ENCODE results near the gene FOXP1. TPM values are rescaled to one million over a fixed set of nuclear protein-coding genes. Genes with fewer than 3 reads are reported as not detected.

Gene FOXP1
- total RNA-seq, 1 donor from 2014 or later, result 41.2 TPM

- Histone ChIP-seq H3K4me3 (no peak overlapping the region), H3K36me3 (peaks cover 5% of the 10 kb centered on the region), H3K4me1 (peaks cover 19% of the 10 kb centered on the region), H3K9me3 (replicated peaks) (no peaks in the 10 kb centered on the region), H3K27ac (replicated peaks) (no peak overlapping the region), H3K27me3 (ENCODE audit: low read depth) (no peaks in the 10 kb centered on the region)
- no peak for TF ChIP-seq CTCF (IDR thresholded peaks at IDR 0.05; ENCODE audit: borderline replicate concordance)
- no peak for DNase-seq
- intact Hi-C loops (cut with micrococcal nuclease), result no loop called here
These were observed 18.2 kb downstream of the FOXP1 start for GRCh38 chr3:71565316-71565715.

DNA sequence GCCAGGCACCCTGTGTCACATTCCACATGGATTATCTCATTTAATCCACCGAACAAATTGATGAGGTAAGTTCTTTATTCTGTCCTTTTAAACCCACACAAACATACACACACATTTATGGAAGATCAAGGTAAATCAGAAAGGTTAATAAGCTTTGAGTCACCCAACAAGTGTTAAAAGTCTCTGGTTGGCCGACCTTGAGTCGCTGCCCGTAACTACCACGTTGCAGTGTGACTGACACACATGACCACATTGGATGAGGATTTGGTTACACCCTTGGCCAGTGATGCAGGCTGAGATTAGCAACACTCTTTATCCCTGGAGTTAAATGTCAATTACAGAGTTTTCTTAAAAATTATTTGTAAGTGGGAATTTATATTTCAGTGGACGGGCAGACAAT is 19.2 kb downstream of the FOXP1 start:
- DNase-seq, result no peak
- Histone ChIP-seq H3K4me1 (peaks cover 19% of the 10 kb centered on the region), H3K27ac (replicated peaks) (no peak overlapping the region), H3K27me3 (ENCODE audit: low read depth) (no peaks in the 10 kb centered on the region), H3K9me3 (replicated peaks) (no peaks in the 10 kb centered on the region), H3K36me3 (peaks cover 5% of the 10 kb centered on the region), H3K4me3 (no peak overlapping the region)
- no peak for TF ChIP-seq CTCF (IDR thresholded peaks at IDR 0.05; ENCODE audit: borderline replicate concordance)
- intact Hi-C loops (cut with micrococcal nuclease), result no loop called here

GRCh38 chr3:71563827-71564226 is 19.7 kb downstream of the FOXP1 start:
- H3K27me3 ChIP-seq (ENCODE audit: low read depth), result no peaks in the 10 kb centered on the region
- no peak overlapping the region for H3K27ac ChIP-seq (replicated peaks)
- peaks cover 19% of the 10 kb centered on the region for H3K4me1 ChIP-seq
- no peak for DNase-seq
- intact Hi-C loops (cut with micrococcal nuclease), result no loop called here
- no peak overlapping the region for H3K4me3 ChIP-seq
- no peak for TF ChIP-seq CTCF (IDR thresholded peaks at IDR 0.05; ENCODE audit: borderline replicate concordance)
- peaks cover 5% of the 10 kb centered on the region for H3K36me3 ChIP-seq
- H3K9me3 ChIP-seq (replicated peaks), result no peaks in the 10 kb centered on the region

DNA sequence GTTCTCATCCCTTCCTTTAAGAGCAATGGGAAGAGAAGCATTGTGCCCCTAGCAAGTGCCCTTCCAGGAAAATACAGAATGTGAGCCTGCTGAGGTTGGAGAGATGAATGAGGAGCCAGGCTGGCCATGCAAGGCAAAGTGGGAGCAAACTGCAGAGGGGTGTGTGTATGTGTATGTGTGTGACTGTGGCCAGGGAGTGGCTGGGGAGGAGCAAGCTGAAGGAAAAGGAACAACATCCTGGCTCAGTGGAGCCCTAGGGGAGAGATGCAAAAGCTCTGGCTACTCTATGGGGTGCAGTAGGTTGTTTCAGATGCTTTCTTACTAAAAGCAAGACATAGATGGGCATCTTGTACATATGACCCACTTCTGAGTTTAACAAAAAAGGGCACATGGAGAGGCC is 20.6 kb downstream of the FOXP1 start:
- Histone ChIP-seq H3K9me3 (replicated peaks) (no peaks in the 10 kb centered on the region), H3K27me3 (ENCODE audit: low read depth) (no peaks in the 10 kb centered on the region), H3K36me3 (peaks cover 5% of the 10 kb centered on the region), H3K27ac (replicated peaks) (no peak overlapping the region), H3K4me3 (no peak overlapping the region), H3K4me1 (peaks cover 13% of the 10 kb centered on the region)
- no peak for TF ChIP-seq CTCF (IDR thresholded peaks at IDR 0.05; ENCODE audit: borderline replicate concordance)
- DNase-seq, result no peak
- intact Hi-C loops (cut with micrococcal nuclease), result no loop called here

- Histone ChIP-seq H3K4me1 (peaks cover 13% of the 10 kb centered on the region), H3K4me3 (no peak overlapping the region), H3K27me3 (ENCODE audit: low read depth) (no peaks in the 10 kb centered on the region), H3K9me3 (replicated peaks) (no peaks in the 10 kb centered on the region), H3K36me3 (no peaks in the 10 kb centered on the region), H3K27ac (replicated peaks) (no peak overlapping the region)
- no peak for TF ChIP-seq CTCF (IDR thresholded peaks at IDR 0.05; ENCODE audit: borderline replicate concordance)
- no peak for DNase-seq
- intact Hi-C loops (cut with micrococcal nuclease), result no loop called here
These were observed 22.9 kb downstream of the FOXP1 start for GRCh38 chr3:71560665-71561064.
